ENCODE measurements around the gene PTPRM. TPM values are rescaled to one million over a fixed set of nuclear protein-coding genes. Genes with fewer than 3 reads are reported as not detected.
A peak's percentile ranks its signal among the peaks of the same experiment; 100 is the strongest.

The PTPRM gene
- total and polyA plus RNA-seq, 2 of the 8 experiments (the other 6 are each of a cell fraction or from before 2014, with no cell fraction given), result 4.1 to 7.0 TPM

GRCh38 chr18:8252371-8252770, 685.3 kb downstream of the PTPRM start:
- H3K27ac ChIP-seq (ENCODE audit: low read depth, low read length), result no peak overlapping the region
- H4K8ac ChIP-seq (ENCODE audit: extremely low read depth, insufficient read depth, low read length), result no peak overlapping the region
- DNase-seq (ENCODE audit: low read depth in 1 of 2, low spot score in 2 of 2) (no peak), FAIRE-seq (no peak)
- peak overlapping the region; percentile 51; the same call in 1 of the 2 replicates for H2BK20ac ChIP-seq (ENCODE audit: low read length)
- H4K91ac ChIP-seq (replicated peaks; ENCODE audit: insufficient read length, low read length), result no peak overlapping the region
- H2BK5ac ChIP-seq (ENCODE audit: low read depth, low read length), result no peak overlapping the region
- no peak overlapping the region for H3K4me3 ChIP-seq (ENCODE audit: extremely low read depth in 1 of 4, insufficient read depth in 2 of 4, low read depth in 3 of 4, low read length in 4 of 4)
- H3K4ac ChIP-seq (replicated peaks; ENCODE audit: insufficient read length, low read depth, low read length), result no peak overlapping the region
- no peak overlapping the region for H2BK12ac ChIP-seq (ENCODE audit: low read depth, low read length)
- ChIA-PET POLR2A (ENCODE audit: partially characterized antibody) (interaction anchor here (0.6 kb wide), 1 partner anchor 371 kb away, joined by 3 read pairs; no protein-coding TSS in a partner anchor), CTCF (ENCODE audit: partially characterized antibody) (interaction anchor here (0.6 to 1.7 kb wide), 5 partner anchors 10 to 164 kb away, joined by 3 to 5 read pairs (median 3); no protein-coding TSS in a partner anchor)
- H3K9me3 ChIP-seq (ENCODE audit: insufficient read depth in 2 of 2, low read depth in 1 of 2, low read length in 1 of 2), result no peaks in the 10 kb centered on the region
- WGBS, 2 experiments (ENCODE audit: extremely low coverage in 1 of 2, insufficient coverage in 1 of 2, insufficient read length in 1 of 2, insufficient replicate concordance in 2 of 2, low coverage in 1 of 2, low lambda C conversion rate in 2 of 2, missing lambda C conversion rate in 1 of 2), result 73% methylated on average over 3 of the region's 3 CpGs; no CpG with 5 or more reads in 1 of the 2 experiments
- H3K18ac ChIP-seq (ENCODE audit: extremely low read depth, low read length), result no peak overlapping the region
- H3K56ac ChIP-seq (replicated peaks; ENCODE audit: insufficient read length, low read depth, low read length), result no peak overlapping the region
- no peak overlapping the region for H2BK120ac ChIP-seq (replicated peaks; ENCODE audit: low read depth, low read length)
- no peak overlapping the region for H3K14ac ChIP-seq (ENCODE audit: insufficient read length)
- no peaks in the 10 kb centered on the region for H4K20me1 ChIP-seq (replicated peaks in 1 of 2; ENCODE audit: control insufficient read depth in 1 of 2, insufficient read depth in 2 of 2, low read length in 2 of 2)
- H2AFZ ChIP-seq (ENCODE audit: low read length), result no peak overlapping the region
- peaks cover 5 to 22% (median 13%) of the 10 kb centered on the region in 4 experiments for H3K4me1 ChIP-seq (replicated peaks in 1 of 4; ENCODE audit: control insufficient read depth in 3 of 4, insufficient read depth in 4 of 4, low read length in 3 of 4)
- no peak overlapping the region for H3K4me2 ChIP-seq (ENCODE audit: insufficient read depth in 1 of 2, low read depth in 2 of 2, low read length in 2 of 2)
- H3K23me2 ChIP-seq (ENCODE audit: low read depth, low read length), result no peaks in the 10 kb centered on the region
- no peaks in the 10 kb centered on the region for H3K79me2 ChIP-seq (ENCODE audit: control insufficient read depth in 1 of 2, insufficient read depth in 2 of 2, low read length in 2 of 2)
- no peak overlapping the region for H2BK15ac ChIP-seq (ENCODE audit: low read length)
- no peak overlapping the region for H3K9ac ChIP-seq (replicated peaks in 1 of 4; ENCODE audit: extremely low read depth in 1 of 4, low read depth in 3 of 4, low read length in 3 of 4)
- no peak overlapping the region for H3K23ac ChIP-seq (ENCODE audit: insufficient read length)
- H2AK5ac ChIP-seq (ENCODE audit: low read depth, low read length), result no peak overlapping the region
- no peaks in the 10 kb centered on the region for H3K36me3 ChIP-seq (ENCODE audit: control insufficient read depth in 2 of 4, insufficient read depth in 4 of 4, low read length in 3 of 4)
- H3K27me3 ChIP-seq (replicated peaks in 1 of 4; ENCODE audit: control insufficient read depth in 3 of 4, extremely low read depth in 1 of 4, insufficient read depth in 3 of 4, low read length in 3 of 4), result no peaks in the 10 kb centered on the region
- TF ChIP-seq CREB1 (IDR thresholded peaks at IDR 0.05) (no peak), CEBPB (IDR thresholded peaks at IDR 0.05; ENCODE audit: low read depth, low read length) (no peak), JUN (IDR thresholded peaks at IDR 0.05; ENCODE audit: low read depth, low read length) (no peak), HDAC2 (IDR thresholded peaks at IDR 0.05; ENCODE audit: borderline replicate concordance in 1 of 2, low read depth in 2 of 2, low read length in 2 of 2) (no peak), ATF2 (IDR thresholded peaks at IDR 0.05; ENCODE audit: low read length) (no peak), TAF7 (optimal IDR thresholded peaks at IDR 0.05; ENCODE audit: borderline replicate concordance, low read depth, low read length) (no peak), BCL11A (IDR thresholded peaks at IDR 0.05; ENCODE audit: low read depth in 2 of 2, low read length in 2 of 2) (no peak), SP4 (IDR thresholded peaks at IDR 0.05; ENCODE audit: low read length) (no peak), CHD1 (IDR thresholded peaks at IDR 0.05; ENCODE audit: low read depth, low read length) (no peak)
- H4K5ac ChIP-seq (ENCODE audit: insufficient read length, low read depth, low read length), result no peak overlapping the region
- H3K79me1 ChIP-seq (ENCODE audit: low read depth, low read length), result no peaks in the 10 kb centered on the region
